ENCODE results near the gene KRTAP5-3. TPM values are rescaled to one million over a fixed set of nuclear protein-coding genes. Genes with fewer than 3 reads are reported as not detected.

Gene KRTAP5-3
- total and polyA plus RNA-seq, 12 donors, result not detected

DNA sequence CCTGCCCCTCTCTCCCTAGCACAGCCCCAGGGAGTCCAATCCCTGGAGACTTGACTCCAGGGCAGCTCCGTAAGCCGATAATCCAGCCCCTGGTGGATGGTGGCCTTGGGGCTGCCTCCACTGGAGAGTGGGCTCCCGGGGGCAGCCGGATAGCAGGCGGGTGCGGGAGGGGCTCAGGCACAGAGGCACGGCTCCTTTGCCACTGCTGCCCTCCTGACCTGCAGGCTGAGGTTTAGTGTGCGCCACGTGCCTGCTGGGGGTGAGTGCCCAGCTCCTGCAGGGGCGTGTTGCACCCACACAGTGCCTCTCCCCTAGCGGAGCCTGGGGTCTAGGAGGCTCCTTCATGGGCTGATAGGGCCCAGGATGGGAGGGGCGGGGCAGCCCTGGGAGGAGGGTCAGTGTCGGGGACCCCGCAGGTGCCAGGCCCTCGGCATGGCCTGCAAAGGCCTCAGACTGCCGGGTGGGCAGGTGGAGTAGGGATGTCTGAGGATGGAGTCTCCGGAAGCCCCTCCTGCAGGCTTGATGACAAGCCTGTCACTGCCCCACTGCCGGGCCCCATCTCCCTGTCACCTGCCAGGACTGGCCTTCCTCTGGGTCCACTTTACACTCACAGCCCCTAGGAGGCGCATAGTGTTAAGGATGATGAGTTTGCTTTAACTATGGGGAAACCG, 41.7 kb downstream of the KRTAP5-3 start:
- intact Hi-C loops (cut with DNase I), result no loop called here
- WGBS, 4 donors, result 72 to 86% (median 84%) methylated on average over 11 to 20 of the region's 20 CpGs
- peaks cover 9 to 13% of the 10 kb centered on the region in 2 donors for H3K4me1 ChIP-seq (replicated peaks in 1 of 2)
- peak in 1 of 7 donors; percentile 5 for DNase-seq
- TF ChIP-seq, protein P1, sequence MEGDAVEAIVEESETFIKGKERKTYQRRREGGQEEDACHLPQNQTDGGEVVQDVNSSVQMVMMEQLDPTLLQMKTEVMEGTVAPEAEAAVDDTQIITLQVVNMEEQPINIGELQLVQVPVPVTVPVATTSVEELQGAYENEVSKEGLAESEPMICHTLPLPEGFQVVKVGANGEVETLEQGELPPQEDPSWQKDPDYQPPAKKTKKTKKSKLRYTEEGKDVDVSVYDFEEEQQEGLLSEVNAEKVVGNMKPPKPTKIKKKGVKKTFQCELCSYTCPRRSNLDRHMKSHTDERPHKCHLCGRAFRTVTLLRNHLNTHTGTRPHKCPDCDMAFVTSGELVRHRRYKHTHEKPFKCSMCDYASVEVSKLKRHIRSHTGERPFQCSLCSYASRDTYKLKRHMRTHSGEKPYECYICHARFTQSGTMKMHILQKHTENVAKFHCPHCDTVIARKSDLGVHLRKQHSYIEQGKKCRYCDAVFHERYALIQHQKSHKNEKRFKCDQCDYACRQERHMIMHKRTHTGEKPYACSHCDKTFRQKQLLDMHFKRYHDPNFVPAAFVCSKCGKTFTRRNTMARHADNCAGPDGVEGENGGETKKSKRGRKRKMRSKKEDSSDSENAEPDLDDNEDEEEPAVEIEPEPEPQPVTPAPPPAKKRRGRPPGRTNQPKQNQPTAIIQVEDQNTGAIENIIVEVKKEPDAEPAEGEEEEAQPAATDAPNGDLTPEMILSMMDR (IDR thresholded peaks at IDR 0.05), result no peak
- no peak for TF ChIP-seq POLR2A (IDR thresholded peaks at IDR 0.05)
- no peak overlapping the region for H3K4me3 ChIP-seq
- no peaks in the 10 kb centered on the region for H3K36me3 ChIP-seq (replicated peaks in 1 of 2)
- H3K27me3 ChIP-seq, result no peaks in the 10 kb centered on the region
- no peaks in the 10 kb centered on the region for H3K9me3 ChIP-seq (replicated peaks in 1 of 3)
- H3K27ac ChIP-seq, result no peak overlapping the region

DNA sequence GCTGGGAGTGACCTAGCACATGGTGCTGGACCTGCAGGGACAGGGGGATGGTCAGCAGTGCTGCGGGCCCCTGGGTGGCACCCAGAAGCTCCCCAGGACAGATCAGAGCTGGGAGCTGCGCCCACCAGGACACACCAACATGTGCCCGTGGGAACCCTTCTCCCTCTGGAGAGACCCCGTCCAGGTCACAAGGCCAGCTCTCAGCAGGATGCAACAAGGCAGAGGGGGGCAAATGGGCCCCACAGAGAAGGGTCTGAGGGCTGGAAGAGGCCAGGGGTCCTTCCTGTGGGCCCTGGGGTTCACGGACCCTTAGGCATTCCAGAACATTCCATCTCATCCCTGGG, 42.4 kb downstream of the KRTAP5-3 start:
- 73 to 94% (median 84%) methylated on average over 1 to 5 of the region's 5 CpGs for WGBS, 4 donors
- Histone ChIP-seq H3K9me3 (replicated peaks in 1 of 3) (no peaks in the 10 kb centered on the region), H3K4me1 (replicated peaks in 1 of 2) (peaks cover 9 to 13% of the 10 kb centered on the region in 2 donors), H3K27ac (no peak overlapping the region), H3K4me3 (no peak overlapping the region), H3K27me3 (no peaks in the 10 kb centered on the region), H3K36me3 (replicated peaks in 1 of 2) (no peaks in the 10 kb centered on the region)
- TF ChIP-seq POLR2A (IDR thresholded peaks at IDR 0.05), result no peak
- TF ChIP-seq, protein P1 (IDR thresholded peaks at IDR 0.05), result no peak
- intact Hi-C loops (cut with DNase I), result no loop called here
- peak in 1 of 7 donors; percentile 8 for DNase-seq

DNA sequence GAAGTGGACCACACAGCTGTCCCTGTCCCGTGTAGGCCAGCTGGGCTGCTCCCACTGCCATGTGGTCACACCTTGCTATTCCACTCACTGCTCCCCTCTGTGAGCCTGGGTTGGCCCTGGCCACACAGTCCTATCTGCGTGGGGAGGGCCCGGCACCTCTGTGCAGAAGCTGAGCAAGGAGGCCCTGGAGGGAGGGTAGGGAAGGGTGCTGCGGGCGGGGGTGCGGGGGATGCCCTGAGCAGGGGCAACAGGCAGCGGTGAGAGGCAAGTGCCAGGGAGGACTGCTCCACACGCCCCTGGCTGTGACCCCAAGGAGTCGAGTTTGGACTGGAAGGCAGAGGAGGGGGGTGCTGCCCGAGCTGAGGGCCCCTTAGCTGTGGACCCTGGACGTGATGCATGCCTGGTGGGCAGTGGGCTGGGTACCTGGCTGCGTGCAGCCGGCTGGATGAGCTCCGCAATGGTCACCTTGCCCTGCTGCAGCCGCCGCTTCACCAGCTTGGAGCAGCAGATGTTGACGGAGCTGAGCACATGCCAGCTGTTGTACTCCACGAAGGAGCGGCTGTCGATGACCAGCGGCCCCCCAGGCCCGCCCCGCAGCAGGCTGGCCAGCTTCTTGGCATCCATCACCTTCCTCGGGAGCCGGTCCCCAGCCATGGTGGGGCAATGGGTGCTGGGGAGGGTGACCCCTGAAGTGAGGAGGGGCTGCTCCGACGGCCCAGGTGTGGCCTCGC, 42.9 kb downstream of the KRTAP5-3 start:
- intact Hi-C loops (cut with DNase I), result no loop called here

DNA sequence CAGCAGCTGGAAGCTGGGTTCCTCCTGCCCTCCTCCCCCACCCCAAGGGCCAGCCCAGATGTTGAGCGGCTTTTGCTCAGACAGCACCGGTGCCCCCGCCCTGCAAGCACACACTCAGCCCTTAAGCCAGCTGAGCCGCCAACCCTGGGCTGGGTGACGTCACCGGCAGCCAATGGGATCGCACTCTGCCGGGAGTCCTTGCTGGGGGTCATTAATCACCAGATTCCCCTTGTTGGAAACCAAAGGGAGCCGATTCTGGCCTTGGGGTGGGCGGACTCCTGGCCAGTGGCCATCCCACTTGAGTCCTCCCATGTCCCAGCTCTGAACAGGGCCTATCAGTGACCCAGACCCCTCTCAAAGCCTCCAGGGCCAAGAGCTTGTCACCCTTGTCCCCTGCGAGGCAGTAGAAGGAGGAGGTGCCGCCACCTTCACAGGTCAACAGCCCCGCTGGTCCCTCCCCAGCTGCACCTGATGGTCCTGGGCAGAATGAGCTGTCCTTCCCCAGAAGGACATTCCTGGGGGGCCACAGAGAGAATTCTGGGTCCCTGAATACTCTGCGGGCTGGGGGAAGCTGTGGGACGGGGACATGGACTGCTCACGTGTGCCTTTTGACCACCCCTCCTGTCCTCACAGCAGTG, 43.6 kb downstream of the KRTAP5-3 start:
- WGBS, 4 donors, result 29 to 50% (median 35%) methylated on average over 2 to 16 of the region's 16 CpGs

More for the DNA sequence above, 42.9 kb downstream of the KRTAP5-3 start:
- no peak for TF ChIP-seq POLR2A (IDR thresholded peaks at IDR 0.05)
- TF ChIP-seq, protein P1 (IDR thresholded peaks at IDR 0.05), result no peak
- Histone ChIP-seq H3K27me3 (no peaks in the 10 kb centered on the region), H3K4me3 (no peak overlapping the region), H3K9me3 (replicated peaks in 1 of 3) (no peaks in the 10 kb centered on the region), H3K36me3 (replicated peaks in 1 of 2) (no peaks in the 10 kb centered on the region), H3K4me1 (replicated peaks in 1 of 2) (peaks cover 9 to 13% of the 10 kb centered on the region in 2 donors), H3K27ac (peak overlapping the region in 2 of 5 donors; percentile 45 to 69)
- WGBS, 4 donors, result 85 to 98% (median 88%) methylated on average over 9 to 28 of the region's 28 CpGs
- DNase-seq, result peak in 2 of 7 donors; percentile 17 to 48

More for the DNA sequence above, 43.6 kb downstream of the KRTAP5-3 start:
- H3K9me3 ChIP-seq (replicated peaks in 1 of 3), result no peaks in the 10 kb centered on the region
- DNase-seq, result peak; percentile 95 to 97 (median 96)
- intact Hi-C loops (cut with DNase I), result no loop called here
- peak overlapping the region in 2 of 5 donors; percentile 45 to 69 for H3K27ac ChIP-seq
- H3K4me3 ChIP-seq, result no peak overlapping the region
- H3K4me1 ChIP-seq (replicated peaks in 1 of 2), result peaks cover 10 to 18% of the 10 kb centered on the region in 2 donors
- no peak for TF ChIP-seq POLR2A (IDR thresholded peaks at IDR 0.05)
- TF ChIP-seq, protein P1 (IDR thresholded peaks at IDR 0.05), result no peak
- no peaks in the 10 kb centered on the region for H3K36me3 ChIP-seq (replicated peaks in 1 of 2)
- no peaks in the 10 kb centered on the region for H3K27me3 ChIP-seq

All from adrenal gland (tissue), 12 donors.